Stimulated activated CD4-positive, alpha-beta T cell treated with anti-CD3 and anti-CD28 coated beads, Interleukin-4, amount 100 ng/mL, for 1 hour (primary cell): Measurements from ENCODE around the gene NCKAP5.

Experiments used
- DNase-seq: peaks from one replicate; pipeline ENCODE4 v3.0.0-alpha.2; 2020

The NCKAP5 gene

DNA sequence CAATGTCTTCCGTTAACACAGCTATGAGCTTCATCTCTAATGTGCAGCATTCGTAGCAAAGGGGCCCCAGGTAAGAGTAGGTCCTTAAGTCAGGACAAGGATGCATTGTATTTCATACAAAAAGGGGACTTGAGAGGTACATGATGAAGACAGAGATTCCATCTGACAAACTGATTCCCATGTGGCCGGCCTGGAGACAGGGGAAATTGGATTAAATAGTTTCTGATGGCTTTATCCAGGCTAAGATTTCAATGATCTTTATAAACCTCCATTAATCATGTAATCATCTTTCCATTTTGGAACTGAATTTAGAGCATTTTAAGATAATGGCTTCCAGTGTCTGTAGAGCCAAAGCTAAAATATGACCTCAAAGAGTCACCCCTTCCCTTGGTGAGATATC is 111.3 kb downstream of the NCKAP5 start:
- no peak for DNase-seq

DNA sequence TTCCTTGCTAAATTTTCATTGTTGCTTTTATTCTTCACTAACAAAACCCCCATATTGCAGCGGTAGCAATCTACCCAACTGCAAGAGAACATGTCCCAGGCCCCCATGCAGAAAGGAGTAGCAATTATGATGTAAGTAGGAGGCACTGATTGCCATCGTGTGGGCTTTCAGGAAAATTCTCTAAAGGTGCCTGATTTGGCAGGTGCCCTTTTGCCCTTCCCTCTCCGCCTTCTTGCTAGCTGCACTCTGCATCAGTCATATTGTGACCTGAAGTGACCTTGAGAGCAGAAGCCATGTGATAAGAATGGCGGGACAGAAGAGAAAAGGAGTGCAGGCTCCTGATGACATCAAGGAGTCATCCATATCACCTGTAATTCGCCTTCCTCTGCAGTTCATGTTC is 112.1 kb downstream of the NCKAP5 start:
- DNase-seq: no peak

DNA sequence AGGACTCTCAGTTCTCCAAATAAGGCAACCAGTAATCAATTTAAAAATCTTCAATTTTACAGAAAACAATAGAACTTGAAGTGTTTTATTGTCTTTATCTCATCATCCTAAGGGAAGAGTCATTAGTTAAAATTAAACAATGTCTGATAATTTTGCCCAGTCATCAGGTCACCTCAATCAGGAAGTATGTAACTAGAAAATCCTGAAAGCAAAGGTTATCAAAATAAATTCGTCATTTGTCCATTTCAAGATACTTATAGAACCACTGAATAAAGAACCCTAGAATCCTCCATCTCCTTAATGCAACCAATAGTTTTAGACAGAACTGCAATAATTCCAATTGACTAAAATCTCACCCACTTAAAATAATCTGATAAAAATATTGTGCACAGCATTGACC is 115.2 kb downstream of the NCKAP5 start:
- no peak for DNase-seq

DNA sequence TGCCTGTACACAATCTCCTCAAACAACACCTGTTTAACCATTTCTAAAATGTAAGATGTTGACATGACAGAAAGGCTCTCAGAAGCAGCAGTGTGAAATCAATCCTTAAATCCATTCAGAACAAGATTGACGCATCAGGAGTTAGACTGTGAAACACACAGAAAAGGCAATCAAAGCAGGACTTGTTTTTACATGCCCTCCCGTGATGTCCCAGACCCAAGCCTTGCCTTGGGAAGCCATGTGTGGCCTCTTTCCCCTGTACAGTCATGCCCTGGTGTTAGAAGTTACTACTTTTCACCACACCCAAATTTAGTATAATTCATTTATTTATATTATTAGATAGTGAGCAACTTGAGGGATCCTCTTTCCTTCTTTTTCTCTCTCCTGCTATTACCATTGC is 115.7 kb downstream of the NCKAP5 start:
- DNase-seq: no peak

DNA sequence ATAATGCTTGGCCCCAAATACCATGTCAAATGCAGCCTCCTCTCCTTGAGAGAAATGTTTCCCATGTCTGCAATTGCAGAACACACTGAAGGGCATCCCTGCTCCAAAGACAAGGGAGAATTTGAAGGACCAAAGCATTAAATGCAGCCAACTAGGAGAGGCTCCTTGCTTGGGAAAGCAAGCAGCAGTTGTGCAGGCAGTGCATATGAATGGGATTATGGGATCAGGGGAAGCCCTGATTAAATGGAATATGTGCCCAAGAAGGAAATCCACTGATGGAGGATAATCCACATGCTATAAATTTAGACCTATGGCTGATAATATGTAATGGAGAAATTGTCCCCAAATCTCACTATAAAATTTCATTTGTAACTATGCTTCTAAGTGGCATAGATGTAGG is 116.1 kb downstream of the NCKAP5 start:
- DNase-seq: no peak

DNA sequence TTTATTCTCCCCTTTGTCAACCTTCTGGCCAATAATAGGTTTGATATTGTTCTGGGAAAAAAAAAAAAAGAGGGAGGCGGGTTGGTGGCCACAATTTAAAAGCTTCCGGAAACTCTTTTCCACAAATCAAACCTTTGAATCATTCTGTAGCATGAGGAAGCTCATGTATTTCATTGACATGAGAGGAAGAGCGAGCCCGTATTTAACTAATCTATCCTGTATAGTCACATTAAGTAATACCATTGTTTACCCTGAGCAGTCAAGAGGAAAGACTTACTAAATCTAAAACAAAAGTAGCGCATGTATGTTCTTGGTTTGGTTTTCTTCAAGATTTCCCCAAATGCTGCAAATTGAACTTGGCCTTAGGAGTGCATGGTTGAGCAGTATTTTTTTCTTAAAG is 120.1 kb downstream of the NCKAP5 start:
- no peak for DNase-seq

DNA sequence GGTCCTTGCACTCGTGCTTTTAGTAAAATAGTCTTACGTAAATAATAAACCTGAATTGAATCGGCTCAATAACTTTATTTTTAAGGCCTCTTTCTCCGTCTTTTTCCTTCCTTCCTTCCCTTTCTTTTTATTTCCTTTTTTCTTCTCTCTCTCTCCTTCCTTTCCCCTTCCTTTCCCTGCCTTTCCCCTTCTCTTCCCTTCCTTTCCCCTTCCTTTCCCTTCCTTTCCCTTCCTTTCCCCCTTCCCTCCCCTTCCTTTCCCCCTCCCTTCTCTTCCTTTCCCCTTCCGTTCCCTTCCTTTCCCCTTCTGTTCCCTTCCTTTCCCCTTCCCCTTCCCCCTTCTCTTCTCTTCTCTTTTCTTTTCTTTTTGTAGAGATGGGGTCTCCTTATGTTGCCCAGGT is 121.0 kb downstream of the NCKAP5 start:
- no peak for DNase-seq

DNA sequence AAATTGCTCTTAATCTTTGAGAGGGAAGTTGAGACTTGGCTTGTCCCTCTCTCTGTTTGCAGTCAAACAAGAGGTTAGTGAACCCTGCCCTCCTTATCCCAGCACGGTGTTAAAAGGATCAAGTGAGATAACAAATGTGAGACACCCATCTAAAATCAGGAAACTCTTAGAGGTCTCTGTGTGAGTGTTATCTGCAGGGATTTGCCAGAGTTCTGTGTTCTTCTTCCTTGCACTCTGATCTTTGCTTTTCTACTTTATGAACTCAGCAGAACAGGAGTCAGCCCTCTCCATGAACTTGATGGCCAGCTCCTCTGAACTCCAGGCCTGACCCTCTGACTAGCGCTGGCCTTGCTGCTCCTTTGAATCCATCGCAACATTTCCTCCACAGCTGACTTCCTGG is 123.8 kb downstream of the NCKAP5 start:
- no peak for DNase-seq

DNA sequence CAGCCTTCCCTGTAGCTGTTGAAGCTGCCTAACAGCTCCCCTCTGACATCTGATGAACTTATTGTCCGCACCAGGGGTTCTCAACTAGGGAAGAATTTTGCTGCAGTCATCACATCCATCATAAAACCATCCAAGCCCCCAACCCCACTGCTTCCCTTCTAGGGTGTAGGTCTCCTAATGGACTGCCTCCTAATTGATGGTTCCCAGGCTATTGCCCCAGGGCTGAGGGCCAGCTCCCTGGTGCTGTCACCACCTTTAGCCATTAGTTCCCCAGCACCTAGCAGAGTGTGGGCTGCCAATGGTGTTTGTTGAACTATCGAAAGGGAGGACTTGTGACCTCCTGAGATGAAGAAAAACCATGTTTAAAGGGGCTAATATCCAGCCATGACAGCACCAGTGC is 125.9 kb downstream of the NCKAP5 start:
- DNase-seq: no peak

DNA sequence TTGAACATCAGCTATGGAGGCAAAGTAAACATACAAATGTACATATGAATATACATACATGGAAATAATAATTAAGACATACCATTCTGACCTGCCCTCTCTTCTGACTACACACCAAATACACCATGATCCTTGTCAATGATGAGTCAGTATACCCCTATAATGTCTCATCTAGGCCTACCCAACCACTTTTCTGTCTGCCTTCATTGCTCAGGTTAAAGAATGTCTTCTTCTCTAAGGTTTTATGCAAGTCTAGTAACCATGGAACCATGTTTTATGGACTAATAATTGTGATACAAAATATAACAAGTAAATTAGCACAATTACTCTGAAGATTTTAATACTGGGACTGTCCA is 128.7 kb downstream of the NCKAP5 start:
- DNase-seq: no peak

DNA sequence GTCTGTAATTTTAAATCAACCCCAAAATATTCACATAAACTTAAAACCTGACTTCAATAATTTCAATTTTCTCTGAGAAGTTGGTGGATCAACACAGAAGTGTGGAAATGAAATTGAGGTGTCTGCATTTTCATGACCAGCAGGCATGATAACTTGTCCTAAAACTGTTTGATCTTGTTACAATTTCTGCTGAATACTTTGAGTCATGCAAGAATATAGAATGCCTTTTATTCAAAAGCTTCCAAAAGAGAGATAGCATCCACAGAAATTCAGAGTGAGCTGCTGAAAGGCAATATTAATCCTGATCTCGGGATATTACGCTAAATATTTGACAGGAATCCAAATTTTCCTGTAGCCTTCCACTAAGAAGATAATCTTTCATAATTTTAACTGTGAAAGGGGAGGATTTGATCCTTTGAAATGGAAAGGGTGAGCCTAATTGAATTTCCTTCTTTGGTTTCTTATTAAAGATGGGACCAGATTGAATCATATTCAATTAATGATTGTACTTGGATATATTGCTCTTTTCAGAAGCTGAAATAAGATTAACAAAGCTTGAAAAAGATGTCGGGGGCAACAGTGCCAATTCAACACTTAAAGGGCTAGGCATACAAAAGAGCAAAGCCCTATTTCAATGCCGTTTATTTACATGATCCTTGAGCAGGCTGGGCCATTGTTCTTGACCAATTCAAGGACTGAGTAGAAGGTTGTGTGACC is 129.3 kb downstream of the NCKAP5 start:
- DNase-seq: no peak

DNA sequence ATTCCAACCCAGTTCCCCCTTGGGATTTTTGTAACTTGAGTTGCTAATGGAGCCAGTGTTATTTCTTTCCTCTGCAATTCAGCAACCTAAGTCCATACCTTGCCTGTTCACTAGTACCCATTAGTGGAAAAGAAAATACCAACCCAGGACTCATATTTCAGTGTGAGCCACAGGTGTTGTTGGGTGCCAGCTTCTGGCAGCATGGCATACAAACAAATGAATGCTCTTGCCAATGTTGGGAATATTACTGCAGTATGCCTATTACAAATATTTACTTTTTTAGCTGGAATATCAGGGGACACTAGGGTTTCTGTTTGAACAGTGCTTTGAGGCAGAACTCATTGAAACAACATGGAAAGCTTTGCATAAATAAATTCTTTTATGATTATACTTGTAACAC is 130.2 kb downstream of the NCKAP5 start:
- no peak for DNase-seq

DNA sequence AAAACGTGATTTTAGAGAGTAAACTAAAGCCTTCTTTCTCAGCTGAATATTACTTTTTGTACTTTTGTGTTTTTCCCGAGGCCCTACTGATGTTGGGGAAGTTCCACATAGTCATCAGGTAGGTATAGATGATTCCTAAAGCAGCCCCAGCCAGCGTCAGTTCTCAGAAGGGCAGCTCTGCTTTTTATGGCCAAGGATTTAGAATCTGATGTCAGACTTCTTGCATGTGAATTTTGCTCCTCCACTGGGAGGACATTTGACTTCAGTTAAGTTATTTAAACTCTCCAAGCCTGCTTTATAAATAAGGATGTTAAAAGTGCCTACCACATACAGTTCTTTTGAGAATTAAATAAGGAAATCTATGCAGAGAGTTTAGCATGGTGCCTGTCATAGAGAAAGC is 130.8 kb downstream of the NCKAP5 start:
- no peak for DNase-seq

DNA sequence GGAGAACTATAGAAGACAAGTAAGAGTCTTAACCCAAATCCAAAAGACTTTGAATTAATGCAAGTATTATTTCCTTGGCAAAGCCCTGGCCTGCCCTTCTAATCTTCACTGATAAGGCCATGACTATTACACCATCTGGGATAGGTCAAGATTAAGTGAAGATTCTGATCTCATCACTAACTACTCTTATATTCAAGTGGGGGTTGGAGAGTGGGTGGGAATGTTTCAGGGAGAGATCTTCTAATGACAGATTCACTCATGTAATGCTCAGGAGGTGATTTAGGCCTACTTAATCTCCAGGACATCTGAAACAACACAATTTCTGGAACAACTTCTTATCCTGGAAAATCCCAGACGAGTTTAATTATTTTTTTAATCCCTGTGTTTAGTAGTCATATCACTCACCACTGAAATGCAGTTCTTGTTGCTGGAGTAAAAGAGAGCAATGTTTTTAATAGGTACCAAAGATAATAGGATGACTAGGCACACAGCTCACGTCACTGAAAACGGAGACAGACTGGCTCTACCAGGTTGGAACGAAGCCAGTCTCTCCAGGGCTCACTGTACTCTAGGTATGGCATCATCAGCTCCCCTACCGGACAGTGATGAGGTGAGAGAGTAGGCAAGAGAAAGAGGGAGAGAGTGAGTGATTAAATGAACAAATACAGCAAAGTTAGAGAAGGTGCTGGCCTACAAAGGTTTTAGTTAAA is 133.1 kb downstream of the NCKAP5 start:
- no peak for DNase-seq

DNA sequence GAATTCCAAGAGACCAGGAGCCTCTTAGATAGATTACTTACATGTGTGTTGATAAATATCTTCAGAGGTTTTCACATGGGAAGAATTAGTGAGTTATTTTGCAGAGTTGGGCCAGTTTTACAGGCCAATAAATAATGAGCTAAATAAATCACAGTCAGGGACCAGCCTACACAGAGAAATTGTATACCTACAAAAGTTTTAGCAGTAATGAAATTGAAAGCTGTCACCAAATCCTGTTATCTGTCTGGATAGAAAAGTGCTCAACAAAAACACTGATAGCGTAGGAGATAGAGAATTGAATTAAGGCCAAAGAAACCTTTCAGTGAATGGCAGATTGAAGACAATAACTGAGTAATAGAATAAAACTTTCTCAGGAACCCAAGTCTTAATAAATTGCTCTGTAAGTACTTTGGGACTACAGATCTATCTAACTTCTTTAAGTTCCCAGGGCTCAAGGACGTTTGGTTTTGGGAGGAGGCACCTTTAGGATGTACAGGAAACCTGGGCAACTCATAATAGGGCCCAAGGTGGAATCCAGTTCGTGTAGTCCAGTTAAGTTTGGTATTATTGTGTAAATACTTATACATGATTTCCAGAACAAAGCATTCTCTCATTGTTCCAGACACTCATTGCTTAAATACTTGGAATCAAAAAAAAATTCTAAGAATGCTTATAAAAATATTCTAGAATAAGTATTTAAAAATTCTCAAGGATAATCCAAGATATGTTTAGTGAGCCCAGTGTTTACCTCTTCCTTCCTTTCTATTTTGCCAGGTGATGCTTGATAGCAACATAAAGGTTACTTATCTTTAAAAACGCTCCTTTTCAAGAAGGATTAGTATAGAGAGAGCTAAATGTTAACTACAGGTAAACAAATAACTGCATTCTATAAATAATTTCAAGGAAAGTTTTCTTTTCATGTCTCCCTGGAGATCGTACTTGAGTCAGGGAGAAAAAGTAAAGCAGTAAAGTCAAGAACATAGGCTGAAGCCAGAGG is 134.5 kb downstream of the NCKAP5 start:
- no peak for DNase-seq

DNA sequence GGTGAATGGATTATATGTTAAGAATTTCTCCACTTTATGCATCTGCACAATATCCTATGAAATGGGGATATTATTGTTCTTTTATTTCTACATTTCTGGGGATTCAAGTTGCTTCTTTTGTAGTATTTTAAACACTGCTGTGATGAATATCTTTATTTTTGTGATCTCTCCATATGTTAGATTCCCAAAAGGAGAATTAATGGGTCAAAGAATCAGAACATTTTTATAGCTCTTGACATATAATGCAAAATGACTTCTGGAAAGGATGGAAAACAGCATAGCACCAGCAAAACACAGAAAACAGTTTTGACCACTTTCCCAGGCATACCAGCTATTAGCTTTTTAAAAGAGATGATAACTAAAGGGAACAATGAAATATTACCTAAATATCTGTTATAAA is 135.5 kb downstream of the NCKAP5 start:
- no peak for DNase-seq

DNA sequence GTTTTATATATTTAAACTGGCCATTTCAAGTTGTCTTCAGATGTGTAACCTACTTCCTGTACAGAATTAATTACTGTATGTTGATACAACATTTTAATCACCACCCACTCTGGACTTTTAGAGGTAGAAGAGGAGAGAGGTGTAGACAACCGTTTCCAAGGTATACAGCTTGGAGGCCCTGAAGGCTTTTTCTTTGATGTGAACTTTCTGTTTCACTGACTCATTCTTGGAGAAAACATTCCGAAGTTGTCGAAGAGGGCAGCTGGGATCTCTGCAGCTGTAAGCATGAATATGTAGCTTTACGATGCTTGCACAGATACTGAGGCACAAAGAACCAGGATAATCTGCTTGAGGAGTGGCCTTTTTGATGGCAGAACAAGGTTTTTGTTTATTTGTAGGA is 137.0 kb downstream of the NCKAP5 start:
- no peak for DNase-seq

DNA sequence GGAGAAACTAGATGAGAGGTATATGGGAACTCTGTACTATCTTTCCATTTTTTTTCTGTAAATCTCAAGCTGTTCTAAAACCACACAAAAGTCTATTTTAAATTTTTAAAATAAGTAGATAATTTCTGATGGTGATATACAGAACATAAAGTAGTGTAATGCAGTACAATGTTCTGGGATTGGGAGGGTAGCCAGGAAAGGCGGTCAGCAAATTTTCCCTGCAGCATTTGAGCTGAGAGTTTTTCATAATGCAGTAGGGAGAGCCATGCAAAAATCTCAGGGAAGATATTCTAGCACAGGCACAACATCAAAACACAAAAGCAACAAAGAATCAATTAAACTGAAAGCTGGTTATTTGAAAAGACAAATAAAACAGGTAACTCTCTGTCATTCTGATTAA is 141.5 kb downstream of the NCKAP5 start:
- no peak for DNase-seq

DNA sequence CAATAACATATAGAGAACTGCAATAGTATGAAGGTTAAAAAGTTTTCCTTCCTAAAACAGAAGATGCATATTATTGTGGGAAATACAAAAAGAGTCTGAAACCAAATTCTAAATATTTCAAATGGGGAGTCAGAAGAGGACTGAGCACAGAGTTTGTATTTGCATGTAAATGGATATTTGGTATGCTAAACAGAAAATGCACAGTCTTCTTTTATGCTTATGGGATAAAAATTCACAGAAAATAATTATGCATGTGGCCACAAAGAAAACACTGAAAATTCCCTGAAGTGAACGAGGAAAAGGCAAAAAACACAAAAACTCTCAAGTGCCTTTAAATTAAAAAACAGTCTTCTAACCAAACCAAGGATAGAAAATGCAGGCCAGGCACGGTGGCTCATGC is 142.7 kb downstream of the NCKAP5 start:
- no peak for DNase-seq

DNA sequence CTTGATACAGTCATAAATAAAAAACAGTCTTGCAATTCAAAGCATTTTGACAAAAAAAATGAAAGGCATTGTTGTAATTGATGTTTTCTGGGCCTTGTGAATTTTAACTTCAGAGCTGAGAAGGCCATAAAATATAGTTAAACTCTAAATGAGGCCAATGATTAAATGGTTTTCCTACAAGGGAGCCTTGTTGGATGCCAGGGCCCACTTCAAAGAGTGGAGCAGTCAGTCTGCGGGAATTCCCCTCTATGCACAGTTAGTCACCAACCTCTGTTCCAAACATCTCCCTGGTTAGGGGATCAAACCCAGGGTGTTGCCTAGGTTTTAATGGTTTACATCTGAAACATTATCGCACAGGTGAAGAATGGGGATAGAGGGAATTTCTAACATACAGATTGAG is 143.4 kb downstream of the NCKAP5 start:
- DNase-seq: no peak

DNA sequence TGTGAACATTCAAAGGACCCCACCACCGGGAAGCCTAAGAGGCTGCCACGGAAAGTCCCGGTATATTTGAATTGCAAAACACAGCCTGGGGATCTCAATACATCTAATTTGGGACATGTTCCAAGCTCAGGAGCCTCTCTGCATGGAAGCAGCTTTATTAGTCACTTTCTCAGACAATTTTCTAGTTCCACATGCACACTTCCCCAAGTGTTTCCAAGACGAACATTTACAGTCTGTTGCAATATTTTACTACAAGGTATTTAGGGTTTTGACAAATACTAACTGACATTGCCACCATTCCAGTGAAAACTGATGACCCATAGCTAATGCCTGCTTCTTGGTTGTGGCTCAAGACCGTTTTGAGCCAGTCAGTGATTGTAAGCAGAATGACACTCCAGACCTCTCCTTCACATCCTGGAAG is 145.3 kb downstream of the NCKAP5 start:
- DNase-seq: no peak

DNA sequence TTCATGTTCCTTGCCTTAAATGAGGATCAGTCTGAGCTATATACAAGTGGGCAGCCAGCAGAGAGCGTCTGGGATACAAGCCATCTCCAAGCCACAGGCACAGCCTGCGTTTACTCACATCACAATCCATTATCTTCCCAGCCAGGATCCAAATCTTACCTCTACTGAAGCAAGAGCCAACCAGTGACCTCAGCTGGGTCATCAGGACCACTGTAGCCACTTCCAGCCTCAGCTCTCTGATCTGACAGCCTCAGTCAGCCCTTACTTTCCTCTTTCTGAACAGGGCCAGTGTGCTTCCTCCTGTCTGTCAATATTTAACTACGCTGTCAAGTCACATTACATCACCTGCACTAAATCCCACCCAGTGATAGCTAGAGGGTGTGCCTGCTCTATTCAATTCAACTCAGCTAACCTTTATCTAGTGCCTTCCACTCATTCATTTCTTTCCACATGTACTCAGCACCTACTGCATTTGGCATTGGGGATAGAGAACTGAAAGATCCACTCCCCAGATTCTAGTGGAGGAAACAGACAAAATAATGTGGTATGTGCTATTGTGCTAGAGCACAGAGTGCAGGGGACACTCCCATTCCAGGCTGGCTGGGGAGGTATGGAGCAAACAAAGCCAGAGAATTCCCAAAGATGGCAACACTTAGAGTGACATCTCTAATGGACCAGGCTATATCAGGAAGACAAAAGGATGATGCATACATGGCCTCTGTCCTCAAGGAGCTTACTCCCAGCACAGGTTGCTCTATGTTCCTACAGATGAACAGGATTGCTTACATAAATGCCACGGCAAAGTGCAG is 146.5 kb downstream of the NCKAP5 start:
- DNase-seq: no peak

DNA sequence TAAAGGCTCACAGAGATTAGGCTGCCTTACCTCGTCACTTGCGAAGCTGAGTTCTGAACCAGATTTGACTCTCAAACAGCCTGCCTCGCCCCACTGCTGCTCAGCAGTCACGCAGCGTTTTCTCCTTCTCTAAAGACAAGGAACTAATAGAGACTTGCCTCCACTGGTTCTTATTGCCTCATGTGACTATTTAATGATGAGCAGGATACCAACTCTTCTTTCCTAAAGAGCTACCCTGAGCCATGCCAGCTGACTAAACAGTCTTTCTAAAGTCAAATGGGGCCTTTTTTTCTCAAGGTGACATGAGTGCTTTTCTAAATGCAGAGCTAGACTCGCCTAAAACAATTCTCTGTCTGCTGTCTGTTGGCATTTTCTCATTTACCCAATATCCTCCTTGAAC is 147.5 kb downstream of the NCKAP5 start:
- no peak for DNase-seq
